ENCODE results near the gene AGAP2. TPM values are rescaled to one million over a fixed set of nuclear protein-coding genes. Genes with fewer than 3 reads are reported as not detected.

Gene AGAP2
- total and polyA plus RNA-seq, 2 of the 8 experiments (the other 6 are each of a cell fraction or from before 2014, with no cell fraction given): 1.5 TPM

DNA sequence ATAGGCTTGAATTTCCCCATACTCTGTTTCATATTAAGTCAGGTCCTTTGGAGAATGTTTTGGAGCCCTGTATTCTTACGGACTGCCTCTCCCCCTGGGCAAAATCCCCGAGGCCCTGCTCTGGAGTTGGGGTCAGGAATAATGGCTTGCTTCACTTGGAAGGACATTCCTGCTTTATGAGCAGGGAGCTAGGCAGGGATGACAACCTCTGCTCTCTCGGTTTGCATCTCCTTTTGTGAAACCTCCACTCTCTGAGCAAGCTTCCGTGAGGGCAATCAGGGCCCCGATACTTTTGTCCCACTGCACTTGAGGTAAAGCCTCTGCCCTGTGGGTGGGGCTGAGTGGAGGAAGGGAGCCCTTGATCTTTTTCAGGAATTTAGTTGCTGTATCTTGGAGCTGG lies 25.3 kb downstream of the AGAP2 start (continued):
- TF ChIP-seq RNF2 (IDR thresholded peaks at IDR 0.05; ENCODE audit: borderline replicate concordance, low read depth, low read length, missing control alignments, poor library complexity, severe bottlenecking) (no peak), TAF7 (optimal IDR thresholded peaks at IDR 0.05; ENCODE audit: borderline replicate concordance, low read depth, low read length) (no peak), EZH2 (IDR thresholded peaks at IDR 0.05; ENCODE audit: low read depth, low read length, severe bottlenecking) (no peak), JUN (IDR thresholded peaks at IDR 0.05; ENCODE audit: low read depth, low read length) (no peak), KDM4A (IDR thresholded peaks at IDR 0.05; ENCODE audit: low read depth, low read length, severe bottlenecking) (no peak)
- TF ChIP-seq, protein P1, sequence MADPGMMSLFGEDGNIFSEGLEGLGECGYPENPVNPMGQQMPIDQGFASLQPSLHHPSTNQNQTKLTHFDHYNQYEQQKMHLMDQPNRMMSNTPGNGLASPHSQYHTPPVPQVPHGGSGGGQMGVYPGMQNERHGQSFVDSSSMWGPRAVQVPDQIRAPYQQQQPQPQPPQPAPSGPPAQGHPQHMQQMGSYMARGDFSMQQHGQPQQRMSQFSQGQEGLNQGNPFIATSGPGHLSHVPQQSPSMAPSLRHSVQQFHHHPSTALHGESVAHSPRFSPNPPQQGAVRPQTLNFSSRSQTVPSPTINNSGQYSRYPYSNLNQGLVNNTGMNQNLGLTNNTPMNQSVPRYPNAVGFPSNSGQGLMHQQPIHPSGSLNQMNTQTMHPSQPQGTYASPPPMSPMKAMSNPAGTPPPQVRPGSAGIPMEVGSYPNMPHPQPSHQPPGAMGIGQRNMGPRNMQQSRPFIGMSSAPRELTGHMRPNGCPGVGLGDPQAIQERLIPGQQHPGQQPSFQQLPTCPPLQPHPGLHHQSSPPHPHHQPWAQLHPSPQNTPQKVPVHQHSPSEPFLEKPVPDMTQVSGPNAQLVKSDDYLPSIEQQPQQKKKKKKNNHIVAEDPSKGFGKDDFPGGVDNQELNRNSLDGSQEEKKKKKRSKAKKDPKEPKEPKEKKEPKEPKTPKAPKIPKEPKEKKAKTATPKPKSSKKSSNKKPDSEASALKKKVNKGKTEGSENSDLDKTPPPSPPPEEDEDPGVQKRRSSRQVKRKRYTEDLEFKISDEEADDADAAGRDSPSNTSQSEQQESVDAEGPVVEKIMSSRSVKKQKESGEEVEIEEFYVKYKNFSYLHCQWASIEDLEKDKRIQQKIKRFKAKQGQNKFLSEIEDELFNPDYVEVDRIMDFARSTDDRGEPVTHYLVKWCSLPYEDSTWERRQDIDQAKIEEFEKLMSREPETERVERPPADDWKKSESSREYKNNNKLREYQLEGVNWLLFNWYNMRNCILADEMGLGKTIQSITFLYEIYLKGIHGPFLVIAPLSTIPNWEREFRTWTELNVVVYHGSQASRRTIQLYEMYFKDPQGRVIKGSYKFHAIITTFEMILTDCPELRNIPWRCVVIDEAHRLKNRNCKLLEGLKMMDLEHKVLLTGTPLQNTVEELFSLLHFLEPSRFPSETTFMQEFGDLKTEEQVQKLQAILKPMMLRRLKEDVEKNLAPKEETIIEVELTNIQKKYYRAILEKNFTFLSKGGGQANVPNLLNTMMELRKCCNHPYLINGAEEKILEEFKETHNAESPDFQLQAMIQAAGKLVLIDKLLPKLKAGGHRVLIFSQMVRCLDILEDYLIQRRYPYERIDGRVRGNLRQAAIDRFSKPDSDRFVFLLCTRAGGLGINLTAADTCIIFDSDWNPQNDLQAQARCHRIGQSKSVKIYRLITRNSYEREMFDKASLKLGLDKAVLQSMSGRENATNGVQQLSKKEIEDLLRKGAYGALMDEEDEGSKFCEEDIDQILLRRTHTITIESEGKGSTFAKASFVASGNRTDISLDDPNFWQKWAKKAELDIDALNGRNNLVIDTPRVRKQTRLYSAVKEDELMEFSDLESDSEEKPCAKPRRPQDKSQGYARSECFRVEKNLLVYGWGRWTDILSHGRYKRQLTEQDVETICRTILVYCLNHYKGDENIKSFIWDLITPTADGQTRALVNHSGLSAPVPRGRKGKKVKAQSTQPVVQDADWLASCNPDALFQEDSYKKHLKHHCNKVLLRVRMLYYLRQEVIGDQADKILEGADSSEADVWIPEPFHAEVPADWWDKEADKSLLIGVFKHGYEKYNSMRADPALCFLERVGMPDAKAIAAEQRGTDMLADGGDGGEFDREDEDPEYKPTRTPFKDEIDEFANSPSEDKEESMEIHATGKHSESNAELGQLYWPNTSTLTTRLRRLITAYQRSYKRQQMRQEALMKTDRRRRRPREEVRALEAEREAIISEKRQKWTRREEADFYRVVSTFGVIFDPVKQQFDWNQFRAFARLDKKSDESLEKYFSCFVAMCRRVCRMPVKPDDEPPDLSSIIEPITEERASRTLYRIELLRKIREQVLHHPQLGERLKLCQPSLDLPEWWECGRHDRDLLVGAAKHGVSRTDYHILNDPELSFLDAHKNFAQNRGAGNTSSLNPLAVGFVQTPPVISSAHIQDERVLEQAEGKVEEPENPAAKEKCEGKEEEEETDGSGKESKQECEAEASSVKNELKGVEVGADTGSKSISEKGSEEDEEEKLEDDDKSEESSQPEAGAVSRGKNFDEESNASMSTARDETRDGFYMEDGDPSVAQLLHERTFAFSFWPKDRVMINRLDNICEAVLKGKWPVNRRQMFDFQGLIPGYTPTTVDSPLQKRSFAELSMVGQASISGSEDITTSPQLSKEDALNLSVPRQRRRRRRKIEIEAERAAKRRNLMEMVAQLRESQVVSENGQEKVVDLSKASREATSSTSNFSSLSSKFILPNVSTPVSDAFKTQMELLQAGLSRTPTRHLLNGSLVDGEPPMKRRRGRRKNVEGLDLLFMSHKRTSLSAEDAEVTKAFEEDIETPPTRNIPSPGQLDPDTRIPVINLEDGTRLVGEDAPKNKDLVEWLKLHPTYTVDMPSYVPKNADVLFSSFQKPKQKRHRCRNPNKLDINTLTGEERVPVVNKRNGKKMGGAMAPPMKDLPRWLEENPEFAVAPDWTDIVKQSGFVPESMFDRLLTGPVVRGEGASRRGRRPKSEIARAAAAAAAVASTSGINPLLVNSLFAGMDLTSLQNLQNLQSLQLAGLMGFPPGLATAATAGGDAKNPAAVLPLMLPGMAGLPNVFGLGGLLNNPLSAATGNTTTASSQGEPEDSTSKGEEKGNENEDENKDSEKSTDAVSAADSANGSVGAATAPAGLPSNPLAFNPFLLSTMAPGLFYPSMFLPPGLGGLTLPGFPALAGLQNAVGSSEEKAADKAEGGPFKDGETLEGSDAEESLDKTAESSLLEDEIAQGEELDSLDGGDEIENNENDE (IDR thresholded peaks at IDR 0.05; ENCODE audit: insufficient replicate concordance, low read length): no peak
